Left renal cortex interstitium (tissue), 4 donors: ENCODE results near the gene ADI1. TPM values are rescaled to one million over a fixed set of nuclear protein-coding genes. Genes with fewer than 3 reads are reported as not detected.
"Not testable (repeated sequence)": the region's sequence is repeated elsewhere in the genome, so short reads cannot be mapped to it uniquely, and the experiment has no call there.

ENCODE experiments used
- DNase-seq, 4 donors: peaks; one replicate each; pipeline ENCODE4 v3.0.0-alpha.2; 2013; ENCODE audit warnings: low read depth in 4 of 4, low spot score in 2 of 4, missing footprints in 1 of 4
- polyA plus RNA-seq, 4 donors: library from polyadenylated mRNA; unstranded; fragments of 120-200 nt; gene quantifications; one replicate each; pipeline ENCODE4 v1.2.1, GENCODE V29; 2013; ENCODE audit not compliant: insufficient read length in 4 of 4

ADI1 gene
- polyA plus RNA-seq, 4 donors, result 66.1 to 81.9 (median 71.5) TPM

DNA sequence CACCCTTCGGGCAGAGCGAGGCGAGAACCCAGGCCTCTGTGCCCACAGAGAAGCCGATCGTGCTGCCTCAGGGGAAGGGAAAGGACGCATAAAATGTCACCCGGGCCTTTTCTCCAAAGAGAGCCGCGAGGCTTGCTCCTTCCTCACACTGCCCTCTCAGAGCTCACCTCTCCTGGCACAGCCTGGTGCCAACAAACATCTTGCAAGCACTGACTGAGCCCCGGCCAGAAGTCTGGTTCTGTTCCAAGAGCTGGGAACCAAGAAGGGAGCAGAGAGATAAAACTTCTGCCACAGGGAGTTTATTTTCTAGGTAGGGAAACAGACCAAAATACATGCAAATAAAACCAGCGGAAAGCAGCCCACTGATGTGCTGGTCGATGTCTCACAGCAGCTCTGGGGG, 13.6 kb upstream of the ADI1 start:
- DNase-seq, result no peak

DNA sequence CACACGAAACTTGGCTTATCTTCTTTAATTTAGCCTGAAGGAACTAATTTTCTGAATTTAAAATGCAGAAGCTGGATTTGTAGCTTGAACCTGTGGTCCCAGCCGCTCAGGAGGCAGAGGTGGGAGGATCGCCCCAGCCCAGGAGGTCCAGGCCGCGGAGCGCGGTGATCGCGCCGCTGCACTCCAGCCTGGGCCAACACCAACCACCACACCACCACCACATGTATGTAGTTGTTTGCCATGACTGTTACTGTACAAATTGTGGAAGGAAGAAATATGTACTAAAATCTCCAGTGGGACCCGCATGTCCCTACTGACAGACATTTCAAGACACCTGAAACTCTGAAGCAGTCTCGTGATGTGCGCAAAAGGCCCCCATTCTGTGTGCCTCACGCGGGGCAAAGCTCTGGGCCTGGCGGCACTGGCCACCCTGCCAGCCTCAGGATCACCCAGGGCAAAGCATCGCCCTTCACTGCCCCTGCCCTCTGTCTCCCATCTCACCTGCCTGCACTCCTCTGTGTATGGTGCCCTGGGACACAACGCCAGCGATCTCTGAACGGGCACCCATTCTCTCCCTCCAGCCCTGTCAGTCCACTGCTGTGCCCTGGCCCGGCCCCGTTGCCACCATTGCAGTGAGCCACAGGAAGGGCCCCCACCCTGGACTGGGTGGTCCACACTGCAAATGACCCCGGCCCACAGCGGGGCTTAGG, 10.1 kb upstream of the ADI1 start:
- no peak for DNase-seq

DNA sequence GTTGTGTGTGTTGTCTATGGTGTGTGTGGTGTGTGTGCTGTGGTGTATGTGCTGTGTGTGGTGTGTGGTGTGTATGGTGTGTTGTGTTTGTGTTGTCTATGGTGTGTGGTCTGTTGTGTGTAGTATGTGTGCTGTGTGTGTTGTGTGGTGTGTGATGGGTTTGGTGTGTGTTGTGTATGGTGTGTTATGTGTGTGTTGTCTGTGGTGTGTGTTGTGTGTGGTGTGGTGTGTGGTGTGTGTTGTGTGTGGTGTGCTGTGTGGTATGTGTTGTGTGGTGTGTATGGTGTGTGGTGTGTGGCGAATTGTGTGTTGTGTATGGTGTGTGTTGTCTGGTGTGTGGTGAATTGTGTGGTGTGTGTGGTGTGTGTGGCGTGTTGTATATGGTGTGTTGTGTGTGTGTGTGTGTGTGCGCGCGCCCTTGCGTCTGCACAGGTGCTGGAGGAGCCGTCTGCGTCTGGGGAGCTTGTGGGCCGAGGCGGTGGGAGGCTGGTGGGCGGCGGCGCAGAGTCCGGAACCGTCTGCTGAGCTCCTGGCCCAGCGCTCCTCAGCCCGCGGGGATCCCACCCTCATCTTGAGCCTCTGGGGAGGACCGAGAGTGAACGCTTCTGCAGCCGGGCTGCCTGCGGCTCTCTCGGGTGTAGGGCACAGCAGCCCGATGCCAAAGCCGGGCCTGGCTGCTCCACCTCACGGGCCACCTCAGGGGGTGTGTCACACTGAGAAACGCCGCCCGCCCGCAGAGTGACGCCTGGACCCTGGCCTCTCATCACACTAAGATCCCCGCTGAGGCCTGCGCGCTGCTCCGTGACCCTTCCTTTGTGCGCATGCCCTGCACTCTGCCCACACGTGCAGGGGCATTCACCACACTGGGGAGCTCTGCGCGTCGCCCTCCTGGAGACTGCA, 8.8 kb upstream of the ADI1 start:
- DNase-seq, result no peak

DNA sequence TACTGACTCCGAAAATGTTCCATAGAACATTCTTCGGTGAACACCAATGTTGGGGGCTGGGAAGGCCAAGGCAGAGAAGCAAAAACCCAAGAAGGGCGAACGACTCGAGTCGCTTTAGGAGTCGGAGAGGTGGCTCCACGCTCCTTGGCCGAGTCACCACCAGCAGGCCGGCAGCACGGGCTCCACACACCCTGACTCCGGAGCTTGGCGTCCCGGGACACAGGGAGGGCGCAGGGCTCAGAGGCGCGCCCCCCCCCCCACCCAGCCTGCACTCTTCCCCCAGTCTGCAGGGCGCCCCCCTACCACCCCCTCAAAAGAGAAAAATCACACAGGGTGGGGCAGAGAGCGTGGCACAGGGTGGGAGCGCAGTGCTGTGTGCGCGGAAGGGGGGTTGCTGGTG, 7.5 kb upstream of the ADI1 start:
- no peak for DNase-seq

DNA sequence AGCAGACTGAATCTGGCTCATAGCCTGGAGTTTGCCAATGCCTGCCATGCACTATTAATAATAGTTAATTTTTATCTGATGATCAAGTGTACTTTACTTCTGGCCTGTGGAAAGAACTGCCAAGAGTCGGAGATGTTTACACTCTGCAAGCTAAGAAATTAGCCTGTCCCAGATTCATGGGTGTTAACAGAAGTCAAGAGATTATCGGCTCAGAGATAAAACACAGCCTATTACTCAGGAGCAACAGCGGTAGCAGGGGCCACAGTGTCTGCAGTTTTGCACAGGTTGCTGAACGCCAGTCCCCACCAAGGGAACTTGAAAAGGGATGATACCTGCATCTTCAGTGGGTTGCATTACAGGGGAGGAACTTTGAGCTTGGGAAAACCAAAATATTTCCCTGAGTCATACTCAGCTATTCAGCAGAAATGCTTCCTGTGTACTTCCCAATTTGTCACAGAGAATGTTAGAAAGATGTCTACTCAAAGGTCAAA, 4.3 kb upstream of the ADI1 start:
- DNase-seq, result no peak

DNA sequence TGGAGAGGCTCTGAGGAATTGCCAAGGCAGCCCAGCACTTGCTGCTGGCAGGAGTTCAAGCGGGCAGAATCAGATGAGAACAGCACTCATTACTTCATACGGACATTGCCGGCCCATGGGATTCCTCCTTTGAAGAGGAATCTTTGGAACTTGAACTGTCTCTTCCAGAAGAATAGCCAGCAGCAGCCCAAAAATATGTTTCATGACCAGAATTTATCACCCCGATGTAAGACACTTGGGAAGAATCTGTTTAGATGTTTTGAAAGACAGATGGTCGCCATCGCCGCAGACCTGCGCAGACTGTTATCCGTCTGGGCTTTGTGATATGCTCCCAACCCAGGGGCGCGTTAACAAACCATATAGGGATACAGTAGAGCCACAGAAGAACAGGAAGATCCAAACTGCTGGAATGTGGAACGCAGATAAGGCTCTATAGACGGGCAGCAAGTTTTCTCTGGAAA, 3.7 kb upstream of the ADI1 start:
- no peak for DNase-seq

DNA sequence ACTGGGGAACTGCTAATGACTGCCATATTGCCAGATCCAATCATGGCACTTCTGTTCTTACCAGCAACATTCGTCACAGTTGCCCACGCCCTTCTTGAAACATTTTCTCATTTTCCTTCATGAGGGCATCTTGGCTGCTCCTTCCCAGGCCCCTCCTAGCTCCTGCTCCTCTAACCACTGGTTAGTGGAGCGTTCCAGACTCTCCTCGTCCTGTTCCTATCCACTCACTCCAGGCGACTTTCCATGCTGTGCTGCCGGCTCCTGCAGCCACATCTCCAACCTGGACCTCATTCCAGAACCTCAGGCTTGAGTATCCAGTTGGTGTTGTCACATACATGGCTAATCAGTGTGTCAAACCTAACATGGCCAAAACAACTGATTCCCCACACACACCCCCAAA, 1.3 kb upstream of the ADI1 start:
- no peak for DNase-seq

DNA sequence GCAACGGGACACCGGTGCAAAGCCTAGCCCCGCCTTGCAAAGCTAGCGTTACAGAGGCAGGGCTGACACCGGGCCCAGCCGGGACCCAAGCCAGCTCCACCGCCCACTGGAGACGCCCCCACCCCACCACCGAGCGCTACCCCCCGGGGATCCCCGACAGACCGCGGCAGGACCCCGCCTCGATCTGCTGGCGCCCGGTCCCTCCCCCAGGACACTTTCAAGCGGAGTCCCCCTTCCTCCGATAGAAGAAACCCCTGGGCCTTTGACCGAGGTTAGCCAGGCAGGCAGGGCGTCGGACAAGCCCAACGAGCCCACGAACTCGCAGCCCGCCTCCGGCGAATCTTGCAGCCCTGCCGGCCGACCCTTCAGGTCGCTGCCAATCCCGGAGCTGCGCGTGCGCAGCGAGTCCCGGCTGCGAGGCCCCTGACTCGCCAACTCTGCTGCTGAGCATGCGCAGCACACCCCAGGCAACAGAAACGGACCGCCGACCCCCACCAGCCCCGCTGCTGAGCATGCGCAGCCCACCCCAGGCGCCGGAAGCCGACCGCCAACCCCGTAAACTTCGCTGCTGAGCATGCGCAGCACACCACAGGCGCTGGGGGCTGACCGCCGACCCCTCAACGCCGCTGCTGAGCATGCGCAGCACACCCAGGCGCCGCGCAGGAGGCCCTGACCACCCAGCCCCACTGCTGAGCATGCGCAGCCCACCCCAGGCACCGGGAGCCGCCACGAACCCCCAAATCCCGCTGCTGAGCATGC, 656 bp downstream of the ADI1 start:
- peak; percentile 91 to 98 (median 96) for DNase-seq

DNA sequence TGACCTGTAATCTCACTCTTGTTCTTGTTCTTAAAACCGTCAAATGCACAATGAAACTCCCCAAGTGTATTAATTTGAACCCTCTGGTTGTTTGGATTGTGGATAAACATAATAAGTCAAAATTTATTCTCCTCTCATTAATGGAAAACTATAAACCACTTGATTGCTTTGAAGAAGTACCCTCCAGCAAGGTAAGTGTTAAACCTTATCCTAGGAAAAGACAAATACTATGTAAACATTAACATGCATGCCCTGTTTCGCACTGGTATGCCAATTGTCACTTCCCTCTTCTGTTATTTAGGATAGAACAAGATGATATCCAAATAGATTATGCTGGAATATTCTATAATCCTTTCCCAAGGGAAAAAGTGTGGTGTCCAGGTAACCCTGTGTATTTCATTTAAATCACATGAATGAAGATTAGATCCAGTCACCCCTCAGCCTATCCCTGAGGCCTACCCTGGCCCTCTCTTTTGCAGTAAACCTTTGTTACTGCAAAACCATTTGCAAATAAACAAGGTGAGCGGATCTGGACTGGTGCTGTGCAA, 1.3 kb downstream of the ADI1 start:
- DNase-seq, result peak in 2 of 4 donors; percentile 3 to 19

DNA sequence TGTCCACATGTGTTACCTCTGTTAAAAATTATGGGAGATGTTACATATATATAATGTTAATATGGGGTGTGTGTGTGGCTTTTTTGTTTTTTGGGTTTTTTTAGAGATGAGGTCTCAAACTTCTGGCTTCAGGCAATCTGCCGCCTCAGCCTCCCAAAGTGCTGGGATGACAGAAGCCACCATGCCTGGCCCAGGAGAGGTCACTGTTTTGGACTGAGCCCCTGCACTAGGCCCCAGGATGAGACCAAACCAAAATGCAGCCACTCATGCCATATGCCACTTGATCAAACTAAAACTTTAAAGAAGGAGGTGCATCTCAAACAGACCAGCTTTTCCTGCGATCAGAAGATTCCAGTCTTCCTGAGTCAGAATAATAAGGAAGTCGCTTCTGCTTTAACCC, 2.5 kb downstream of the ADI1 start:
- DNase-seq, result no peak

DNA sequence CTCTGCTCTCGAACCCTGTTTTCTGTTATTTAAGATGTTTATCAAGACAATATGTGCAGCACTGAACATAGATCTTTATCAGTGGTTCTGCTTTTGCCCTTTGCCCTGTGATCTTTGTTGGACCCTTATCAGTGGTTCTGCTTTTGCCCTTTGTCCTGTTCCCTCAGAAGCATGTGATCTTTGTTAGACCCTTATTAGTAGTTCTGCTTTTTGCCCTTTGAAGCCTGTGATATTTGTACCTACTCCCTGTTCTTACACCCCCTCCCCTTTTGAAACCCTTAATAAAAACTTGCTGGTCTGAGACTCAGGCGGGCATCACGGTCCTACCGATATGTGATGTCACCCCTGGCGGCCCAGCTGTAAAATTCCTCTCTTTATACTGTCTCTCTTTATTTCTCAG, 3.9 kb downstream of the ADI1 start:
- not testable (repeated sequence) for DNase-seq

DNA sequence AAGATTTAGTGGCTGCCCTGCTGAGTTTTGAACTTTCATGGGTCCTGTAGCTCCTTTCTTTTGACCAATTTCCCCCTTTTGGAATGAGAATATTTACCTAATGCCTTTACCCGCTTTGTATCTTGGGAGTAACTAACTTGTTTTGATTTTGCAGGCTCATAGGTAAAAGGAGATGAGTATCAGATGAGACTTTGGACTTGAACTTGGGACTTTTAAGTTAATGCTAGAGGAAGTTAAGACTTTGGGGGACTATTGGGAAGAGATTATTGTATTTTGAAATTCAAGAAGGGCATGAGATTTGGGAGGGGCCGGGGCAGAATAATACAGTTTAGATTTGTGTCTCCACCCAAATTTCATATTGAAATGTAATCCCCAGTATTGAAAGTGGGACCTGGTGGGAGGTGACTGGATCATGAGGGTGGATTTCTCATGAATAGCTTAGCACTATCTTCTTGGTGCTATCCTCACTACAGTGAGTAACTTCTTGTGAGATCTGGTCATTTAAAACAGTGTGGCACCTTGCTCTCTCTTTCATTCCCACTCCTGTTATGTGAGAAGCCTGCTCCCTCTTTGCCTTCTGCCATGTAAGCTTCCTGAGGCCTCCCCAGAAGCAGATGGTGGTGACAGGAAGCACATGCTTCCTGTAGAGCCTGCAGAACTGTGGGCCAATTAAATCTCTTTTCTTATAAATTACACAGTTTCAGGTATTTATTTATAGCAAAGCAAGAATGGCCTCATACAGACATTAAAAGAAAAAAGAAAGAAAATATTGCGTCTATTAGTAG, 6.1 kb downstream of the ADI1 start:
- DNase-seq, result no peak

DNA sequence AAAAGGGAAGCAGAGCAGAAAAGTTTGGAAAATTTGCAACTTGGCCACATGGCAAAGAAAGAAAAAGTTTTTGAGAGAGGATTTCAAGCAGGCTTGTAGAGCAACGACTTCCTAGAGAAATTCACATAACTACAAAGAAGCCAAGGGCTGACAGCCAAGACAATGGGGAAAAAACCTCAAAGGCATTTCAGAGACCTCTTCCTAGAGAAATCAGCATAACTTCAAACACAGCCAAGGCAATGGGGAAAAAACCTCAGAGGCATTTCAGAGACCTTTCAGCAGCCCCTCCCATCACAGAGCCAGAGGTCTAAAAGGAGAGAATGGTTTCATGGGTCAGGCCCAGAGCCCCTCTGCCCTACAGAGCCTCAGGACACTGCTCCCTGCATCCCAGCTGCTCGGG, 7.2 kb downstream of the ADI1 start:
- DNase-seq, result no peak

DNA sequence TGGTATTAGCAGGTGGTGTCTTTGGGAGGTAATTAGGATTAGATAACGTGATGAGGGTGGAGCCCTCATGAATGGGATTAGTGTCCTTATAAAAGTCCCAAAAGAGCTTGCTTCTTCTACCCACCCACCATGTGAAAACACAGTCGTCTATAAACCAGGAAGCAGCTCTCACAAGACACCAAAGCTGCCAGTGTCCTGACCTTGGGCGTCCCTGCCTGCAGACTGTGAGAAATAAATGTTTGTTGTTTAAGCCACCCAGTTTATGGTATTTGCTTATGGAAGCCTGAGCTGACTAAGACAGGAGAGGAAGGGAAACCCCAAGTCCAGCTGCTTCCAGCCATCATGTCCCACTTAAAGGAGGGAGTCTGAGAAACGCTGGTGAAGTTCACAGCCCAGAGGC, 13.6 kb downstream of the ADI1 start:
- no peak for DNase-seq

DNA sequence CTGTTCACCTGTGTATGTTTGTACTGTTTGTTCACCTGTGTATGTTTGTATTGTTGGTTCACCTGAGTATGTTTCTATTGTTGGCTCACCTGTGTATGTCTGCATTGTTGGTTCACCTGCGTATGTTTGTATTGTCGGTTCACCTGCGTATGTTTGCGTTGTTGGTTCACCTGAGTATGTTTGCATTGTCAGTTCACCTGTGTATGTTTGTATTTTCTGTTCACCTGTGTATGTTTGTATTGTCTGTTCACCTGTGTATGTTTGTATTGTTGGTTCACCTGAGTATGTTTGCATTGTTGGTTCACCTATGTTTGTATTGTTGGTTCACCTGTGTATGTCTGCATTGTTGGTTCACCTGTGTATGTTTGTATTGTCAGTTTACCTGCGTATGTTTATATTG, 14.6 kb downstream of the ADI1 start:
- no peak for DNase-seq

DNA sequence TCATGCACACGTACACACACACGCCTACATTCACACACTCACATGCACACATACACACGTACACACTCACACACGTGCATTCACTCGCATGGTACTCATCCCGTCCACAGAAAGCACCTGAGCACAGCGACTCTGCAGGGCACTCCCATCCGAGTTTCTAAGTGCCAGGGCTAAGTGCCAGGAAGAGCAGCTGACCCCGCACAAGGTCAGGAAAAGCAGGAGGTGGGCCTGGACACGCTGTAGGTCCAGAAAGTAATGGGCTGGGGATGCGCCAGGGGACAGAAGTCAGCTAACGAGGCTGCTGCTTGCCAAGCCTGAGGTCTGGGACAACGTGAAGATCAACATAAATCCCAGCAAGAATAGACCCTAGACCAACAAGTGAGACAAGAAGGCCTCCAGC, 15.8 kb downstream of the ADI1 start:
- DNase-seq, result no peak

DNA sequence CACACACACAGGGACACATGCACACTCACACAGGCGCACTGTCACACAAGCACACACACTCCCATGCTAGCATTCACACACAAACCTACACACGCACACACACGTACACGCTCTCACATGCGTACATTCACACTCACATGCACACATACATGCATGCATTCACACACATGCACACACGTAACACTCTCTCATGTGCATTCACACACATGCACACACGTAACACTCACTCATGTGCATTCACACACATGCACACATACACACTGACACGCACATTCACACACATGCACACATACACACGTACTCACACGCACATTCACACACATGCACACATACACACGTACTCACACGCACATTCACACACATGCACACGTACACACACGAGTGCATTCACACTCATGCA, 16.3 kb downstream of the ADI1 start:
- no peak for DNase-seq

DNA sequence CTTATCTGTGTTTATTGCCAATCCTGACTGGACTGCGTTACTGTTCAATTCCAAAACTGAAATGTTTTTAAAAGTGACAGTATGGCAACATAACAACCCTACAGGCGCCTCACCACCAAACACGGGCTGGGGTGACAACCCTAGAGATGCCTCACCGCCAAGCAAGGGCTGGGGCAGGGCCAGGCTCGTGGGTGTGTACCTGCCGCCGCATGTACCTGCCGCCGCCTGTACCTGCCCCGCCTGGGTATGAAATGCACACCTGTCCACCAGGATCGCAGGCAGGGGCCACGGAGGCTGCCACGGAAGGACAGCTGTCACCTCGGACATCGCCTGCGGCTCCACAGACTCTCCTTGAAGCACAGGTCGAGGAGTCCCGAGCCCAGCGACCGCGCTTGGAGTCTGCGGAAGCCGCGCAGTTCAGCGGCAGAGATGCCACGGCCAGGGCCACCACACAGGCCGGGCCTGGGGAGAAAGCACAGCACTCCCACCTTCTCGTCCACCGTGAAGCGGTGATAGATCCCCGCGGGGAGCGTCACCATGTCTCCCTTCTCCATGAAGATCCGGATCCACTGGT, 18.9 kb downstream of the ADI1 start:
- DNase-seq, result no peak

DNA sequence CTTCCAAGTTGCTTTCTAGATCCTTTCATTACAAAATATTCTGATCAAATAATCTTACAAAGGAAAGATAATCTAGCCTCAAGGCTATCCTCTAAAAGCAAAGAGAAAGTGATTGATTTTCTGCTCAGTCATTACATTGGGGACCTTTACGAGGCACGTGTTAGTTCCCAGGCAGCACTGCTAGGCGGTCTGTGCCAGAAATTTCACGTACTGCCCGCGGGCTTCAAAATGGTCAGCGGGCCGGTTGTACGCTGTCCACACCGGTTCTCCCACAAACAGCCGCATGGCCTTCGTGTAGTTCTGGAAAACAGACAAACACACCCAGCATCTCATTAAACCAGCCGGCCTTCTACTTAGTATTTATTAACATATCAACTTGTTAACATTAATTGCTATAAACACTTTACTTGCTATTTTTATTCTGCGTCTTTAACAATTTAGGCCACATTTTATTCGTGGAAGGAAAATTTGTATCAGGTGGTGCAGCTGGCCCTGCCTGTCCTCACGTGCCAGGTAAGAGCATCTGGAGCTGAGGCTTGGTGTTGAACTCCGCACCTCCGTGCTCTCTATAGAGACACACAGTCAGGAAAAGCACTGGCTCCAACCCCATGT, 20.4 kb downstream of the ADI1 start:
- DNase-seq, result no peak
